Measurements from ENCODE around the gene SNRPA1.

The SNRPA1 gene

GRCh38 chr15:101309436-101310160, 14.6 kb upstream of the SNRPA1 start:
- TF ChIP-seq, protein P1, sequence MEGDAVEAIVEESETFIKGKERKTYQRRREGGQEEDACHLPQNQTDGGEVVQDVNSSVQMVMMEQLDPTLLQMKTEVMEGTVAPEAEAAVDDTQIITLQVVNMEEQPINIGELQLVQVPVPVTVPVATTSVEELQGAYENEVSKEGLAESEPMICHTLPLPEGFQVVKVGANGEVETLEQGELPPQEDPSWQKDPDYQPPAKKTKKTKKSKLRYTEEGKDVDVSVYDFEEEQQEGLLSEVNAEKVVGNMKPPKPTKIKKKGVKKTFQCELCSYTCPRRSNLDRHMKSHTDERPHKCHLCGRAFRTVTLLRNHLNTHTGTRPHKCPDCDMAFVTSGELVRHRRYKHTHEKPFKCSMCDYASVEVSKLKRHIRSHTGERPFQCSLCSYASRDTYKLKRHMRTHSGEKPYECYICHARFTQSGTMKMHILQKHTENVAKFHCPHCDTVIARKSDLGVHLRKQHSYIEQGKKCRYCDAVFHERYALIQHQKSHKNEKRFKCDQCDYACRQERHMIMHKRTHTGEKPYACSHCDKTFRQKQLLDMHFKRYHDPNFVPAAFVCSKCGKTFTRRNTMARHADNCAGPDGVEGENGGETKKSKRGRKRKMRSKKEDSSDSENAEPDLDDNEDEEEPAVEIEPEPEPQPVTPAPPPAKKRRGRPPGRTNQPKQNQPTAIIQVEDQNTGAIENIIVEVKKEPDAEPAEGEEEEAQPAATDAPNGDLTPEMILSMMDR (IDR thresholded peaks at IDR 0.05; ENCODE audit: unreplicated experiment in 3 of 3) = no peak
- H3K27me3 Mint-ChIP-seq (ENCODE audit: low read depth) = peaks cover 9% of the 10 kb centered on the region
- no peaks in the 10 kb centered on the region for H3K36me3 Mint-ChIP-seq (ENCODE audit: low read depth)
- no peak overlapping the region for H3K4me3 Mint-ChIP-seq
- H3K9me3 Mint-ChIP-seq = no peaks in the 10 kb centered on the region
- H3K27ac Mint-ChIP-seq = no peak overlapping the region
- H3K4me1 Mint-ChIP-seq = no peaks in the 10 kb centered on the region

GRCh38 chr15:101308604-101309435, 13.8 kb upstream of the SNRPA1 start:
- Mint-ChIP-seq H3K36me3 (ENCODE audit: low read depth) (no peaks in the 10 kb centered on the region), H3K27ac (no peak overlapping the region), H3K27me3 (ENCODE audit: low read depth) (peaks cover 9% of the 10 kb centered on the region), H3K9me3 (no peaks in the 10 kb centered on the region), H3K4me3 (no peak overlapping the region), H3K4me1 (no peaks in the 10 kb centered on the region)
- TF ChIP-seq, protein P1 (IDR thresholded peaks at IDR 0.05; ENCODE audit: unreplicated experiment in 3 of 3) = no peak

- Mint-ChIP-seq H3K27ac (no peak overlapping the region), H3K4me3 (no peak overlapping the region), H3K27me3 (ENCODE audit: low read depth) (peaks cover 12% of the 10 kb centered on the region), H3K9me3 (no peaks in the 10 kb centered on the region), H3K36me3 (ENCODE audit: low read depth) (no peaks in the 10 kb centered on the region), H3K4me1 (no peaks in the 10 kb centered on the region)
- TF ChIP-seq, protein P1 (IDR thresholded peaks at IDR 0.05; ENCODE audit: unreplicated experiment in 3 of 3) = no peak
These were observed 13.0 kb upstream of the SNRPA1 start for GRCh38 chr15:101307897-101308603.

- TF ChIP-seq, protein P1 (IDR thresholded peaks at IDR 0.05; ENCODE audit: unreplicated experiment in 3 of 3) = no peak
- no peaks in the 10 kb centered on the region for H3K4me1 Mint-ChIP-seq
- H3K9me3 Mint-ChIP-seq = no peaks in the 10 kb centered on the region
- H3K36me3 Mint-ChIP-seq (ENCODE audit: low read depth) = no peaks in the 10 kb centered on the region
- no peak overlapping the region for H3K4me3 Mint-ChIP-seq
- H3K27ac Mint-ChIP-seq = no peak overlapping the region
- H3K27me3 Mint-ChIP-seq (ENCODE audit: low read depth) = peaks cover 16% of the 10 kb centered on the region
These were observed 12.2 kb upstream of the SNRPA1 start for GRCh38 chr15:101307048-101307896.

- Mint-ChIP-seq H3K27me3 (ENCODE audit: low read depth) (peaks cover 13% of the 10 kb centered on the region), H3K27ac (no peak overlapping the region), H3K36me3 (ENCODE audit: low read depth) (no peaks in the 10 kb centered on the region), H3K4me1 (no peaks in the 10 kb centered on the region), H3K4me3 (no peak overlapping the region), H3K9me3 (no peaks in the 10 kb centered on the region)
- TF ChIP-seq, protein P1 (IDR thresholded peaks at IDR 0.05; ENCODE audit: unreplicated experiment in 3 of 3) = no peak
These were observed 11.4 kb upstream of the SNRPA1 start for GRCh38 chr15:101306341-101307047.
